HepG2 (cell line): ENCODE results near the gene PLEKHN1. TPM values are rescaled to one million over a fixed set of nuclear protein-coding genes. Genes with fewer than 3 reads are reported as not detected.

Experiments used
- ATAC-seq: fragments of 200-7000 bp; cut with Tn5 transposase; 3 replicates; pipeline ENCODE4 v1.9.1; 2020; ENCODE audit warnings: mild to moderate bottlenecking, moderate library complexity
- BruUV-seq: library from RNA; stranded (reverse); fragments of 400-500 nt; replicated peaks from 2 replicates; lab custom pipeline; 2021; lab: Mats Ljungman, UMichigan
- CTCF ChIA-PET: fragments of 300-600 bp; formaldehyde crosslinking; extraction: SDS; loops from one replicate; lab custom pipeline; 2021; ENCODE audit warnings: low total read pairs, inconsistent platforms, low intra/inter-chr PET ratio; lab: Yijun Ruan, JAX
- POLR2A ChIA-PET: fragments of 350-600 bp; sonication (Branson Sonifier 250); formaldehyde crosslinking; loops from one replicate; lab custom pipeline; 2020; ENCODE audit warnings: antibody characterized with exemption, inconsistent platforms; lab: Yijun Ruan, JAX
- DNase-seq: peaks from one replicate; pipeline ENCODE4 v3.0.0-alpha.2; 2015; ENCODE audit warnings: low spot score
- FAIRE-seq: peaks from 3 replicates; lab custom pipeline; 2011; peaks lifted over from hg19 to GRCh38; lab: Jason Lieb, UNC
- H2AFZ ChIP-seq: one replicate; pipeline ENCODE4 v1.6.1; 2011; ENCODE audit warnings: low read length, inconsistent platforms
- H3K27ac ChIP-seq: fragments of 300-600 bp; 3 replicates; pipeline ENCODE4 v1.8.0; 2011; ENCODE audit warnings: mixed run types, mild to moderate bottlenecking, mixed read lengths, low read length, inconsistent platforms; ENCODE audit not compliant: insufficient read depth; ENCODE audit errors: extremely low read length
- H3K27me3 ChIP-seq, 2 experiments: fragments of 200-600 bp in 1 of 2; 2 replicates in 1 of 2; 3 replicates in 1 of 2; pipeline versions ENCODE4 v1.6.0 to v1.8.0; 2011; ENCODE audit warnings: low read length in 2 of 2, mild to moderate bottlenecking in 2 of 2, moderate library complexity in 2 of 2, inconsistent platforms in 1 of 2; ENCODE audit not compliant: insufficient read depth in 2 of 2, control insufficient read depth in 1 of 2
- H3K36me3 ChIP-seq, 2 experiments: fragments of 200-600 bp in 1 of 2; replicated peaks in 1 of 2; 2 replicates in 1 of 2; 3 replicates in 1 of 2; pipeline versions ENCODE4 v1.5.1 to v1.8.0; 2011; ENCODE audit warnings: low read length in 2 of 2, inconsistent platforms in 1 of 2; ENCODE audit not compliant: insufficient read depth in 2 of 2, control insufficient read depth in 1 of 2
- H3K4me1 ChIP-seq: 2 replicates; pipeline ENCODE4 v1.5.1; 2012; ENCODE audit warnings: low read length, inconsistent platforms; ENCODE audit not compliant: insufficient read depth
- H3K4me2 ChIP-seq: 2 replicates; pipeline ENCODE4 v1.6.0; 2011; ENCODE audit warnings: low read depth, low read length, inconsistent platforms
- H3K4me3 ChIP-seq, 3 experiments: fragments of 200-600 bp in 1 of 3; sonication (generic), shearing (Covaris generic) in 1 of 3; replicated peaks in 1 of 3; 2 replicates each; pipeline ENCODE4 v1.5.1; 2011 to 2016; ENCODE audit warnings: low read length in 3 of 3, inconsistent platforms in 2 of 3, low read depth in 2 of 3, mild to moderate bottlenecking in 2 of 3, control low read depth in 1 of 3, mixed read lengths in 1 of 3; ENCODE audit not compliant: insufficient read depth in 1 of 3
- H3K79me2 ChIP-seq: one replicate; pipeline ENCODE4 v1.6.1; 2011; ENCODE audit warnings: low read length, inconsistent platforms; ENCODE audit not compliant: insufficient read depth
- H3K9ac ChIP-seq: 2 replicates; pipeline ENCODE4 v1.6.0; 2011; ENCODE audit warnings: mild to moderate bottlenecking, low read depth, low read length, inconsistent platforms; ENCODE audit not compliant: insufficient read depth
- H3K9me3 ChIP-seq: 2 replicates; pipeline ENCODE4 v1.5.1; 2012; ENCODE audit warnings: mild to moderate bottlenecking, low read length
- H4K20me1 ChIP-seq: 2 replicates; pipeline ENCODE4 v1.6.0; 2011; ENCODE audit warnings: inconsistent platforms, mild to moderate bottlenecking, low read length, moderate library complexity; ENCODE audit not compliant: insufficient read depth
- ARID4A ChIP-seq: sonication (generic); formaldehyde crosslinking; IDR thresholded peaks from 2 replicates; pipeline ENCODE4 v1.5.0; 2020; ENCODE audit warnings: mild to moderate bottlenecking, missing genetic modification reagents, borderline replicate concordance
- FOXP1 ChIP-seq, 2 experiments: fragments of 450-650 bp in 1 of 2; IDR thresholded peaks; 2 replicates each; pipeline ENCODE4 v1.6.1; 2017 to 2018; ENCODE audit warnings: antibody characterized with exemption in 1 of 2
- NFIB ChIP-seq: sonication (generic); formaldehyde crosslinking; IDR thresholded peaks from 2 replicates; pipeline ENCODE4 v1.9.0; 2021; ENCODE audit warnings: missing genetic modification reagents, mild to moderate bottlenecking, borderline replicate concordance
- WGBS: methylation state at CpG from one replicate; pipeline ENCODE4 v1.1.6; 2017; ENCODE audit warnings: low lambda C conversion rate; 5-methylcytosine and 5-hydroxymethylcytosine counted together
- in situ Hi-C: cut with HindIII; loops from 2 replicates; pipeline ENCODE4 v1.10.0; 2017; ENCODE audit warnings: low pct_unique_long_range_greater_than_20kb; ENCODE audit not compliant: extremely low pct_ligation_motif_present
- intact Hi-C: fragments of 100-400 bp; cut with micrococcal nuclease; formaldehyde crosslinking; loops from one replicate; pipeline ENCODE4 v1.10.0; 2022; ENCODE audit not compliant: unreplicated experiment
- polyA plus RNA-seq, 8 experiments: library from polyadenylated mRNA; depleted of rRNA in 3 of 8; stranded (reverse) in 7 of 8; unstranded in 1 of 8; fragments of >200 nt; fragmentation: Illumina TruSeq in 4 of 8; extraction: Trizol in 4 of 8; gene quantifications; 2 replicates each; pipeline versions ENCODE4 v1.2.1 to v1.2.3, GENCODE V29; 2011 to 2016; ENCODE audit warnings: low read depth in 4 of 8, missing spikeins in 1 of 8, mixed read lengths in 1 of 8; ENCODE audit not compliant: insufficient read depth in 1 of 8
- total RNA-seq, 5 experiments: library from RNA; depleted of rRNA; stranded (reverse); fragments of >200 nt; fragmentation: Illumina TruSeq; extraction: Trizol; gene quantifications; 2 replicates each; pipeline ENCODE4 v1.2.3, GENCODE V29; 2016; ENCODE audit warnings: low read depth in 1 of 5

The PLEKHN1 gene
- total and polyA plus RNA-seq, 2 of the 13 experiments (the other 11 are each of a cell fraction or from before 2014, with no cell fraction given): 0.42 to 0.58 TPM

- in situ Hi-C loops: no loop called here
- H3K36me3 ChIP-seq: no peaks in the 10 kb centered on the region
- H3K4me1 ChIP-seq: peaks cover 43% of the 10 kb centered on the region
- H3K79me2 ChIP-seq: no peaks in the 10 kb centered on the region
- H3K9me3 ChIP-seq: no peaks in the 10 kb centered on the region
- no peak overlapping the region; a peak in 1 of 6 replicates for H3K4me3 ChIP-seq
- H3K27ac ChIP-seq: no peak overlapping the region
- H3K4me2 ChIP-seq: peak overlapping the region; percentile 16; the same call in 1 of the 2 replicates
- 0% methylated on average over 2 of the region's 13 CpGs for WGBS
- H3K9ac ChIP-seq: no peak overlapping the region
- POLR2A ChIA-PET: no interaction called here
- FAIRE-seq (no peak), ATAC-seq (peak; percentile 3; the same call in 1 of the 3 replicates), DNase-seq (no peak)
- BruUV-seq: no TSS peak
- peaks cover 43 to 87% of the 10 kb centered on the region in 2 experiments for H3K27me3 ChIP-seq
- CTCF ChIA-PET: interaction anchor here (1.1 kb wide), 1 partner anchor 8 kb away, joined by 3 read pairs; no protein-coding TSS in a partner anchor
- H4K20me1 ChIP-seq: peaks cover 6% of the 10 kb centered on the region; the same call in 1 of the 2 replicates
- TF ChIP-seq ARID4A (CRISPR knock-in tag) (0 out of 2 replicates have a peak, but pooled peaks have one; percentile 33), NFIB (0 out of 2 replicates have a peak, but pooled peaks have one; percentile 39), FOXP1 (IDR thresholded peaks at IDR 0.05) (no peak), FOXP1 (CRISPR knock-in tag; IDR thresholded peaks at IDR 0.05) (no peak)
- TF ChIP-seq, all 625 proteins: peak for 2
- no peak overlapping the region for H2AFZ ChIP-seq
- intact Hi-C loops: no loop called here
Measured at GRCh38 chr1:920521-920920, 45.8 kb upstream of the PLEKHN1 start.
